Measurements from ENCODE around the gene KCNA5.

Gene KCNA5

GRCh38 chr12:5052348-5052747, 8.7 kb downstream of the KCNA5 start:
- TF ChIP-seq CTCF (IDR thresholded peaks at IDR 0.05; ENCODE audit: low read length, missing control alignments): no peak
- DNase-seq (ENCODE audit: low read depth): no peak
- no peak overlapping the region for H3K4me3 ChIP-seq (replicated peaks; ENCODE audit: low read depth, low read length)

GRCh38 chr12:5059358-5059757, 15.7 kb downstream of the KCNA5 start:
- no peak for DNase-seq (ENCODE audit: low read depth)
- no peak overlapping the region for H3K4me3 ChIP-seq (replicated peaks; ENCODE audit: low read depth, low read length)
- TF ChIP-seq CTCF (IDR thresholded peaks at IDR 0.05; ENCODE audit: low read length, missing control alignments): no peak

GRCh38 chr12:5060958-5061357, 17.3 kb downstream of the KCNA5 start:
- TF ChIP-seq CTCF (IDR thresholded peaks at IDR 0.05; ENCODE audit: low read length, missing control alignments): no peak
- no peak overlapping the region for H3K4me3 ChIP-seq (replicated peaks; ENCODE audit: low read depth, low read length)
- DNase-seq (ENCODE audit: low read depth): no peak

GRCh38 chr12:5063149-5063548, 19.5 kb downstream of the KCNA5 start:
- TF ChIP-seq CTCF (IDR thresholded peaks at IDR 0.05; ENCODE audit: low read length, missing control alignments): no peak
- no peak overlapping the region for H3K4me3 ChIP-seq (replicated peaks; ENCODE audit: low read depth, low read length)
- DNase-seq (ENCODE audit: low read depth): no peak

- no peak overlapping the region for H3K4me3 ChIP-seq (replicated peaks; ENCODE audit: low read depth, low read length)
- DNase-seq (ENCODE audit: low read depth): no peak
- TF ChIP-seq CTCF (IDR thresholded peaks at IDR 0.05; ENCODE audit: low read length, missing control alignments): no peak
Observed at GRCh38 chr12:5064913-5065490, 21.3 kb downstream of the KCNA5 start.

GRCh38 chr12:5066251-5066650, 22.6 kb downstream of the KCNA5 start:
- H3K4me3 ChIP-seq (replicated peaks; ENCODE audit: low read depth, low read length): no peak overlapping the region

More at GRCh38 chr12:5066251-5066650, 22.6 kb downstream of the KCNA5 start:
- TF ChIP-seq CTCF (IDR thresholded peaks at IDR 0.05; ENCODE audit: low read length, missing control alignments): no peak
- DNase-seq (ENCODE audit: low read depth): no peak

Measured in fibroblast of pulmonary artery (primary cell).